ACC112 (cell line): Measurements from ENCODE around the gene MIX23.

Experiments
- H2AFZ ChIP-seq: fragments of 200-600 bp; sonication (generic); one replicate; pipeline ENCODE4 v1.6.0; 2017; ENCODE audit warnings: antibody characterized with exemption, low read length; ENCODE audit not compliant: unreplicated experiment
- H3K27ac ChIP-seq: fragments of 200-600 bp; sonication (generic); 2 replicates; pipeline ENCODE4 v1.5.1; 2014; ENCODE audit warnings: low read depth, mild to moderate bottlenecking, antibody characterized with exemption, low read length, moderate library complexity
- H3K27me3 ChIP-seq: fragments of 200-600 bp; sonication (generic); 2 replicates; pipeline ENCODE4 v1.6.1; 2014; ENCODE audit warnings: mild to moderate bottlenecking, antibody characterized with exemption, low read length, moderate library complexity, mixed read lengths; ENCODE audit not compliant: insufficient read depth
- H3K36me3 ChIP-seq: fragments of 200-600 bp; sonication (generic); 2 replicates; pipeline ENCODE4 v1.6.1; 2016; ENCODE audit warnings: mild to moderate bottlenecking, antibody characterized with exemption, low read length, moderate library complexity, mixed read lengths; ENCODE audit not compliant: insufficient read depth
- H3K4me1 ChIP-seq: fragments of 200-600 bp; sonication (generic); one replicate; pipeline ENCODE4 v1.6.1; 2016; ENCODE audit warnings: low read length, mixed read lengths; ENCODE audit not compliant: insufficient read depth, unreplicated experiment, control insufficient read depth
- H3K4me3 ChIP-seq: fragments of 200-600 bp; sonication (generic); 2 replicates; pipeline ENCODE4 v1.5.1; 2014; ENCODE audit warnings: mild to moderate bottlenecking, low read depth, low read length
- H3K79me2 ChIP-seq: fragments of 200-600 bp; sonication (generic); one replicate; pipeline ENCODE4 v1.6.0; 2016; ENCODE audit warnings: low read length; ENCODE audit not compliant: control insufficient read depth, unreplicated experiment, insufficient read depth

MIX23 gene

DNA sequence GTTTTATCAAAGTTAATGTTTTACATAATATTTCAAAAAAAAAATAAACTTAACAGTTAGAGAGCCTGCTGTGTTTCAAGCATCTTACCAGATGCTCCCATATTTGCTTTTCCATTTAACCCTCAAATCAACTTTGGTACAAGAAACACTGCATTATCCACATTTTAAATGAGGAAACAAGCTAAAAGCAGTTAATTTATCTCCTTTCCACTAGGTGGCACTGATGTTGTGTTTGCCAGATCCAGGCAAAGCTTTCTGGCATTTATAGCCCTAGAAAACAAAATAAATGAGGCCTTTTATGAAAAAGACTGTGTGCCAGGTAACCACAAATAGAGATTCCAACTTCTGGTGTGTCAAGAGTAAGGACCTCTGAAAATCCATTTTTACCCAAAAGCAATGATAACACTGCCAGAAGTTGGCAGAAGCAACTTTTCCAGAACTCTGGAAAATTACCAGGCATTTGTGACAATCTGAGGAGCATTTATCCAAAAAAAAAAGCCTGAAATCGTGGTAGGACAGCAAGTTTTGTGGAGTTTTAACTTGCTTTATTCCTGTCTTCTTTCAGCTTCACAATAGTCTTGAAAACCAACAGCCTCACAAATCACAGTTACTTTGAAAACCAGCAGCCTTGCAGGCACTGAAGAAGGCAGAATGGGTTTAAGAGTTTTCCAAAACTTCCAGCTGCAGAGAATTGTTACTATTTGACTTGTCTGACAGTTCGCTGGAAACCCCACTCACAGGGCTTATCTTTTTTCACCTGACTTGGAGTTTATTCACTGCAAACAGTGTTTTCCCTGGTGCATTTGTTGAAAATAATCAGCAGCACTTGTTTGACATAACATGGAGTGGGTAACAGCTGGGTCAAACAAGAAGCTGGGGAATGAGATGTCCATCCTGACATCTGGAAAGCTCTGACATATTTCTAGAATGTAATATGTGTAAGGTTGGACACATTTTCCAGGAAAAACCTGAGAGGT, 10.1 kb upstream of the MIX23 start:
- Histone ChIP-seq H3K27me3 (no peaks in the 10 kb centered on the region), H3K27ac (no peak overlapping the region), H2AFZ (no peak overlapping the region), H3K4me1 (peaks cover 6% of the 10 kb centered on the region), H3K79me2 (peaks cover 7% of the 10 kb centered on the region), H3K36me3 (no peaks in the 10 kb centered on the region), H3K4me3 (no peak overlapping the region)

DNA sequence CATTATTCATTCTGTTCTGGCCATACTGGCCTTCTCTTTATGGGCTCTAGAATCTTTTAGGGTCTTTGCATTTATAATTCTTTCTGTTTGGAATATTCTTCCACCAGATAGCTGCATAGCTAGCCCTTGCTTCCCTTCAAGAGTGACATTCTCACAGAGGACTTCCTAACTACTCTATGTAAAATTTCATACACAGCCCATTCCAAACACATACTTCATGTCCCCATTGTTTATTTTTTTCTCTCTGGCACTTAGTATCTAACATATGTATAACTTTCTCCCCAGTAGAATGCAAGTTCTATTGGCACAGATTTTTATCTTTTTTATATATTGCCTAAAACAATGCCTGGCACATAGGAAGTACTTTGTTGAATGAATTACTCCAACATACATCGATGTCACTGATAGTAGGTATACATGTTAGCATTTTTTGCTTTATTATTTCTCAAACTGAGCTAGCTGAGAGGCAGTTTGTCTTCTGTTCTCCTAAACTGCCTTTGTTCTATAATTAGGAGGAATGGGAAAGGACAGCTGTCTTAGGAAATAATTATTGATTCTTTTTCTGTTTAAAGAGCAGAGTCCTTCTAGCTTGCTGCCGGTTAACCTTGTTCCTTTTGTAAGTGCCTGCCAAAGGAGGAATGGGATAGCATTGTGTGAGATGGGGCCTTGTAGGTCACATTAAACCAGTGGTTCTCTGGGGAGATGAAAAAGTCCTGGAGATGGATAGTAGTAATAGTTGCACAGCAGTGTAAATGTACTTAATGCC, 8.8 kb upstream of the MIX23 start:
- Histone ChIP-seq H3K36me3 (peaks cover under 1% of the 10 kb centered on the region; the same call in 1 of the 2 replicates), H3K79me2 (peaks cover 16% of the 10 kb centered on the region), H3K4me3 (no peak overlapping the region), H3K4me1 (peaks cover 6% of the 10 kb centered on the region), H3K27me3 (no peaks in the 10 kb centered on the region), H2AFZ (no peak overlapping the region), H3K27ac (no peak overlapping the region)

DNA sequence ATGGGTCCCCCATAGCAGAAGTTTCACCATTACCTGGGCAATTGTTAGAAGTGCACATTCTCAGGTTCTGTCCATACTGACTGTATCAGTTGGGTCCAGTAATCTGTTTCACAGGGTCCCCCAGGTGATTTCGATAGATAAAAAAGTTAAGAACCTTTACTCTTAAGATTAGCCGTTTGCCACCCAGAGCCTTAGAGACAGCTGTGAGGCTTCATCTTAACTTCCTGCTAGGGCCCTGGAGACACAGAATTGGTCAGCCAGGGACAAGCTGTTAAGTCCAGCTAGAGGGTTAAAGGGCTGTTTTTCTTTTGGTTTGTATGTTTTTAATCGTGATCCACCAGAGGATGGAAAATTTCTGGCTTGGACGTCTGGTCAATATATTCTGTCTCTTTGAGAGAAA, 7.6 kb upstream of the MIX23 start:
- Histone ChIP-seq H3K27ac (no peak overlapping the region), H3K4me1 (peaks cover 14% of the 10 kb centered on the region), H3K36me3 (peaks cover 9% of the 10 kb centered on the region), H3K27me3 (no peaks in the 10 kb centered on the region), H2AFZ (no peak overlapping the region), H3K79me2 (peaks cover 26% of the 10 kb centered on the region), H3K4me3 (no peak overlapping the region)

- Histone ChIP-seq H3K79me2 (peaks cover 28% of the 10 kb centered on the region), H3K4me3 (no peak overlapping the region), H3K27me3 (no peaks in the 10 kb centered on the region), H3K36me3 (peaks cover 11% of the 10 kb centered on the region), H3K27ac (no peak overlapping the region), H3K4me1 (peaks cover 14% of the 10 kb centered on the region), H2AFZ (no peak overlapping the region)
Observed at GRCh38 chr3:122389892-122390291, 6.9 kb upstream of the MIX23 start.

DNA sequence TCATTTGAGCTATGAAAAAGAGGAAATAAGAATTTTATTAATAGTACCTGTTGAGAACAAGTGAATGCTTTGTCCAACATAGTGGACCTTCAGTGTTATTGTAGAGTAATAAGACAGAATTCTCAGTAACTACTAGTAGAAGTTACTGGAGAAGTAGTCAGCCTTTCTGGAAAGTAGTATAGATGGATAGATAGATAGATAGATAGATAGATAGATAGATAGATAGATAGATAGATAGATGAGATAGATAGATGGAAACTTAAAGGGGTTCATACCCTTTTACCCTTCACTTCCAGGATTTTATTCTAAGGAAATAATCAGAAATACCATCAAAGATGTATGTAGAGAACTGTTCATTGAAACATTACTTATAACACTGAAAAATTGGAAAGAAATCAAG, 6.2 kb upstream of the MIX23 start:
- H3K79me2 ChIP-seq, result peaks cover 28% of the 10 kb centered on the region

DNA sequence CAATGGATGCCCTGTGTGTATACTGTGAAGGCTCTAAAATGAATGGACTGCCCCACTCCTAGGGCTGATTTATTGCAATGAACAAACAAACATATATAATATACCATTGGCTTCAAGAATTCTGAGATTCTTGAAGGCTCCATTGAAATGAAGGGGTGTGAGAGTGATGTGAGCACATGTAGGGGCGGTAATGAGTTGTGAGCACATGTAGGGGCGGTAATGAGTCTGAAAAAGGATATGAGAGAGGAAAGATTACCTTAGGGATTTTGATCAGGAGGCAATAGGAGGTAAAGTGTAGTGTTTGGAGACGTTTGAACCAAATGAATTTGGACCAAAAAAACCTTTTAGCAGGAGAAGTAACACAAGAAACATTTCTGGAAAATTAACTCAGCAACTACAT, 4.7 kb upstream of the MIX23 start:
- Histone ChIP-seq H3K27me3 (no peaks in the 10 kb centered on the region), H2AFZ (no peak overlapping the region), H3K4me1 (peaks cover 19% of the 10 kb centered on the region), H3K79me2 (peaks cover 36% of the 10 kb centered on the region), H3K36me3 (peaks cover 11% of the 10 kb centered on the region), H3K4me3 (no peak overlapping the region), H3K27ac (no peak overlapping the region)

More for the DNA sequence above, 6.2 kb upstream of the MIX23 start:
- peaks cover 11% of the 10 kb centered on the region for H3K36me3 ChIP-seq
- no peaks in the 10 kb centered on the region for H3K27me3 ChIP-seq
- H2AFZ ChIP-seq, result no peak overlapping the region
- no peak overlapping the region for H3K27ac ChIP-seq
- peaks cover 14% of the 10 kb centered on the region for H3K4me1 ChIP-seq
- no peak overlapping the region for H3K4me3 ChIP-seq

GRCh38 chr3:122383771-122384697, 1.0 kb upstream of the MIX23 start, which contains the start of gene FAM162A:
Gene FAM162A, plus strand, starts transcription at chr3:122384182. Its CDS starts 84 bp downstream, at chr3:122384266.
- no peaks in the 10 kb centered on the region for H3K27me3 ChIP-seq
- H3K27ac ChIP-seq, result peak within 1 kb of the TSS; percentile 88
- H2AFZ ChIP-seq, result peak within 1 kb of the TSS; percentile 97
- peak within 1 kb of the TSS; percentile 98 for H3K4me3 ChIP-seq
- H3K4me1 ChIP-seq, result peaks cover 21% of the 10 kb centered on the region
- peaks cover 11% of the 10 kb centered on the region for H3K36me3 ChIP-seq
- peaks cover 65% of the 10 kb centered on the region for H3K79me2 ChIP-seq

DNA sequence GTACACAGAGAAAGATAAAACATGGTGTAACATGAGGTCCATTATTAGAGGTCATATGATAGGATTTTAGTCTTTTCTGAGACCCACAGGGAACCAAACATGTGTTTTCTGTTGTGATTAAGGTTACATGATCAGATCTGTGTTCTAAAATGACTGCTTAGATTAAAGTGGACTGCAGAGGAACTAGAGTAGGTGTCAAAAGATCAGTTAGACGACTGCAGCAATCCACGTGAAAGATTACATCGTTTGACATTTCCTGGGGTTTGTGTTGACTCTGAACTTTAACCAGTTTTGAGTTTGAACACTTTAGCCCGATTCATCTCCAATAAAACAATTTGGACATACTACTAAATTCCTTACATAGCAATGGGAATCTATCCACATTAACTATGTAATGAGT, 5.1 kb downstream of the MIX23 start:
- H3K4me1 ChIP-seq, result peaks cover 8% of the 10 kb centered on the region
- H3K79me2 ChIP-seq, result peaks cover 68% of the 10 kb centered on the region
- H3K27me3 ChIP-seq, result no peaks in the 10 kb centered on the region
- no peak overlapping the region for H2AFZ ChIP-seq
- no peak overlapping the region for H3K27ac ChIP-seq
- no peaks in the 10 kb centered on the region for H3K36me3 ChIP-seq
- H3K4me3 ChIP-seq, result no peak overlapping the region

- H2AFZ ChIP-seq, result no peak overlapping the region
- H3K79me2 ChIP-seq, result peaks cover 36% of the 10 kb centered on the region
- H3K4me3 ChIP-seq, result no peak overlapping the region
- no peak overlapping the region for H3K27ac ChIP-seq
- no peaks in the 10 kb centered on the region for H3K27me3 ChIP-seq
- H3K4me1 ChIP-seq, result no peaks in the 10 kb centered on the region
- H3K36me3 ChIP-seq, result peaks cover 6% of the 10 kb centered on the region; the same call in 1 of the 2 replicates
Observed at GRCh38 chr3:122374034-122374433, 9.0 kb downstream of the MIX23 start.

DNA sequence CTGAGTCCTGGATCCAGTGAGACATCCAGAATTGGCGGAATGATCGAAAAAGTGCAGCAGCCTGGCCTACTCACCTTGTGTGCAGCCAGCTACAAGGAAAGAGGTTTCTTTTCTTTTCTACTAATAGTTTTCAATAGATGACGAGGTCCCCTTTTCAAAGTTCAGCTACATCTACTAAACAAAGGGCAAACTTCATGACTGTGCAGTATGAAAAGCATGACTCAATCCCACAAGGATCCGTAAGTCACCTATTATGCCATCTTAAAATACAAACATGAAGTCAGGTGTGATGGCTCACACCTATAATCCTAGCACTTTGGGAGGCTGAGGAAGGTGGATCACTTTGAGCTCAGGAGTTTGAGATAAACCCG, 16.7 kb downstream of the MIX23 start:
- no peaks in the 10 kb centered on the region for H3K79me2 ChIP-seq
- no peaks in the 10 kb centered on the region for H3K27me3 ChIP-seq
- no peak overlapping the region for H3K27ac ChIP-seq
- H3K4me3 ChIP-seq, result no peak overlapping the region
- no peak overlapping the region for H2AFZ ChIP-seq
- peaks cover 20% of the 10 kb centered on the region for H3K36me3 ChIP-seq
- peaks cover 10% of the 10 kb centered on the region for H3K4me1 ChIP-seq
